A549 (cell line): ENCODE data around the gene ANKDD1A.

Source experiments
- ATOH8 ChIP-seq: fragments of 250-450 bp; sonication (Bioruptor Pico); IDR thresholded peaks from 2 replicates; pipeline ENCODE4 v1.5.0; 2020; ENCODE audit warnings: low read depth, mild to moderate bottlenecking, moderate library complexity
- BCL3 ChIP-seq: fragments of >200 bp; sonication (Bioruptor Twin); formaldehyde crosslinking; IDR thresholded peaks from 3 replicates; pipeline ENCODE4 v1.6.1; 2016
- CHD4 ChIP-seq: fragments of 200-600 bp; sonication (generic); IDR thresholded peaks from 2 replicates; pipeline ENCODE4 v1.6.1; 2016; ENCODE audit warnings: antibody characterized with exemption, mild to moderate bottlenecking, borderline replicate concordance
- CTCF ChIP-seq: fragments of >200 bp; sonication (Bioruptor Twin); formaldehyde crosslinking; IDR thresholded peaks from 3 replicates; pipeline ENCODE4 v1.5.1; 2016
- HMGXB4 ChIP-seq: fragments of 250-450 bp; sonication (Bioruptor Pico); IDR thresholded peaks from 2 replicates; pipeline ENCODE4 v1.5.0; 2021; ENCODE audit warnings: mild to moderate bottlenecking, moderate library complexity, borderline replicate concordance
- NFE2L2 ChIP-seq: fragments of 150-350 bp; conservative IDR thresholded peaks from 2 replicates; pipeline ENCODE4 v1.6.1; 2014; ENCODE audit warnings: low read length
- RFX5 ChIP-seq: fragments of 450-650 bp; IDR thresholded peaks from 2 replicates; pipeline ENCODE4 v1.7.1; 2014; ENCODE audit warnings: antibody characterized with exemption, mild to moderate bottlenecking, moderate library complexity
- SMC3 ChIP-seq: fragments of >200 bp; sonication (Bioruptor Twin); formaldehyde crosslinking; IDR thresholded peaks from 3 replicates; pipeline ENCODE4 v1.6.1; 2018; ENCODE audit warnings: inconsistent platforms

- no peak for TF ChIP-seq RFX5
- TF ChIP-seq SMC3 = no peak
- no peak for TF ChIP-seq CTCF
- no peak for TF ChIP-seq CHD4
- no peak for TF ChIP-seq ATOH8
- TF ChIP-seq HMGXB4 (CRISPR knock-in tag) = no peak
- TF ChIP-seq BCL3 = no peak
- TF ChIP-seq NFE2L2 = no peak
Observed at GRCh38 chr15:64934023-64934422, 22.3 kb downstream of the ANKDD1A start.
